Measurements from ENCODE around the gene MYO3B.

- TF ChIP-seq CTCF (IDR thresholded peaks at IDR 0.05) (no peak), POLR2A (IDR thresholded peaks at IDR 0.05) (no peak)
Observed at GRCh38 chr2:170282851-170283250, 104.9 kb downstream of the MYO3B start.

All from uterus (tissue), 2 donors.